GM08714 (cell line): Measurements from ENCODE around the gene TMEM204.

Experiments used
- H3K4me3 ChIP-seq: fragments of 200-500 bp; sonication (Bioruptor generic); 2 replicates; pipeline ENCODE4 v1.5.1; 2014; ENCODE audit warnings: mild to moderate bottlenecking, low read length, inconsistent platforms
- ZNF274 ChIP-seq: IDR thresholded peaks from 2 replicates; pipeline ENCODE4 v1.6.1; 2012; ENCODE audit warnings: mild to moderate bottlenecking, low read depth, low read length

TMEM204 gene

GRCh38 chr16:1545044-1546040 is 11.9 kb downstream of the TMEM204 start:
- TF ChIP-seq ZNF274, result no peak
- no peak overlapping the region for H3K4me3 ChIP-seq

GRCh38 chr16:1546430-1546829 is 13.0 kb downstream of the TMEM204 start:
- no peak for TF ChIP-seq ZNF274
- no peak overlapping the region for H3K4me3 ChIP-seq

GRCh38 chr16:1548233-1548632 is 14.8 kb downstream of the TMEM204 start:
- TF ChIP-seq ZNF274, result no peak
- no peak overlapping the region for H3K4me3 ChIP-seq

- H3K4me3 ChIP-seq, result no peak overlapping the region
- TF ChIP-seq ZNF274, result no peak
Measured at GRCh38 chr16:1548727-1549126, 15.3 kb downstream of the TMEM204 start.

GRCh38 chr16:1550069-1550468 is 16.6 kb downstream of the TMEM204 start:
- no peak for TF ChIP-seq ZNF274
- H3K4me3 ChIP-seq, result no peak overlapping the region

GRCh38 chr16:1550696-1551095 is 17.2 kb downstream of the TMEM204 start:
- no peak overlapping the region for H3K4me3 ChIP-seq
- TF ChIP-seq ZNF274, result no peak

- TF ChIP-seq ZNF274, result no peak
- H3K4me3 ChIP-seq, result no peak overlapping the region
Measured at GRCh38 chr16:1551166-1551565, 17.7 kb downstream of the TMEM204 start.

- no peak for TF ChIP-seq ZNF274
- H3K4me3 ChIP-seq, result no peak overlapping the region
Measured at GRCh38 chr16:1552129-1552528, 18.7 kb downstream of the TMEM204 start.

GRCh38 chr16:1553946-1554825 is 20.7 kb downstream of the TMEM204 start:
- H3K4me3 ChIP-seq, result no peak overlapping the region
- TF ChIP-seq ZNF274, result no peak

GRCh38 chr16:1554826-1555445 is 21.5 kb downstream of the TMEM204 start:
- no peak overlapping the region for H3K4me3 ChIP-seq
- TF ChIP-seq ZNF274, result no peak

GRCh38 chr16:1556254-1556653 is 22.8 kb downstream of the TMEM204 start:
- no peak for TF ChIP-seq ZNF274
- no peak overlapping the region for H3K4me3 ChIP-seq

- no peak for TF ChIP-seq ZNF274
- no peak overlapping the region for H3K4me3 ChIP-seq
Measured at GRCh38 chr16:1557074-1557473, 23.6 kb downstream of the TMEM204 start.

GRCh38 chr16:1557576-1557975 is 24.1 kb downstream of the TMEM204 start:
- no peak for TF ChIP-seq ZNF274
- H3K4me3 ChIP-seq, result no peak overlapping the region

- no peak for TF ChIP-seq ZNF274
- no peak overlapping the region for H3K4me3 ChIP-seq
Measured at GRCh38 chr16:1559446-1559975, 26.0 kb downstream of the TMEM204 start.
